ENCODE measurements around the gene TRMT112.
A peak's percentile ranks its signal among the peaks of the same experiment; 100 is the strongest.

The TRMT112 gene

DNA sequence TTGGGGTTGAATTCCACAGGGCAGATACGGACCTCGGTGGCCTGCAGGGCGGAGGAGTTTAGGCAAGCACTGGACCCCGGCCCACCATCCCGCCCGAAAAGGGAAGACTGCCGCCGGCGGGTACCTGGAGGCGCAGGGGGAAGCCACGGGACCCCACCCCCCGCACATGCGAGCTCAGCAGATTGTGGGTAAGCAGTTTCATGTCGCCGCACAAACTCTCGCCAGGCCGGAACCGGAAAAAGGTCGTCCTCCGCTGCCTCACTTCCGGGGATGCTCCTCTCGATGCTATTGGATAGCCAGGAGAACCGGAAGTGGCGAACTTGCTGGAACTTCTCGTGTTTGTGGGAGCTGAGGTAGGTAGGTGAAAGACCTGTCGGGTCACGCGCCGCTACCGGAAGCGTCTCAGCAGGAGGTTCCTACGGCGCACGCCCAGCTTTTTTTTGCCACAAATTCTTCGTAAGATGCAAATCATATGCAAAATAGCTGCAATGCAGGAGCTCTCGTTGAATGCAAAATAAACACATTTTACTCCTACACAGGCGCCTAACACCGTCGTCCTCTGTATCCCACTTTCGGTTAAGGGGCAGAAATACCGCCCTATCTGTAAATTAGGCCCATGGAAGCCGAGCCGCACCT lies at the start of gene TRMT112:
TRMT112 (minus strand) TSS at position 235 of the 636 bp plus-strand sequence; CDS start at position 202, 33 bp downstream.
- DNase-seq, result peak; percentile 90

DNA sequence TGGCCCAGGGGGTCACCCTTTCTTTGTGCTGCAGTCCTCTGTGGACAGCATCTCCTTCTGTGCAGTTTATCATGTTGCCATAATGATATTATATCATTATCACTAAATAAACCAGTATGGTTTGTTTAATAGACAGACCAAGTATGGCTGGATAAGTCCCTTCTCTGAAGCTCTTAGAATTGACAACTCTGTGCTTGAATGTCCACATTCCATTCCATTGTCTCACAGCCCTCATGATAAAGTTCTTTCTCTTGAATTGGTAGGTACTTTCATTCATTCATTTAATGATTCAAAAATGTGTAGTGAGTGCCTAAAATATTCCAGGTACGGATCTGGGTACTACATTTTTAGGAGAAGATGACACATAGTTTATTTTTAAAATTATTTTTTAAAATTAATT lies 49.4 kb upstream of the TRMT112 start:
- DNase-seq, result no peak

DNA sequence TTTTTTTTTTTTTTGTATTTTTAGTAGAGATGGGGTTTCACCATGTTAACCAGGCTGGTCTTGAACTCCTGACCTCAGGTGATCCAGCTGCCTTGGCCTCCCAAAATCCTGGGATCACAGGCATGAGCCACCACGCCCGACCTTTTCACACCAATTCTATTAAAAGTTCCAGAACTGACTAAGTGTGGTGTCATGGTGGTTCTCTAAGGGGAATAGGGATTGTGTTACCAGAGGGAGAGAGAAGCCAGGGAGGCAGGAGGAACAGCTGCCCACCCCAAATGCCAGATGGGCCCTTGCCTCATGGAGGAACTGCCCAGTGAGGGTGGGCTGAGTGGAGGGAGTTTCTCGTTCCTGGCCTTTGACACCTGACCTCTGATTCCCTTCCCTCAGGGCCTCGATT lies 47.6 kb upstream of the TRMT112 start:
- no peak for DNase-seq

GRCh38 chr11:64364435-64364834 lies 47.1 kb upstream of the TRMT112 start:
- DNase-seq, result no peak

- no peak for DNase-seq
Measured at GRCh38 chr11:64362339-64362738, 45.0 kb upstream of the TRMT112 start.

DNA sequence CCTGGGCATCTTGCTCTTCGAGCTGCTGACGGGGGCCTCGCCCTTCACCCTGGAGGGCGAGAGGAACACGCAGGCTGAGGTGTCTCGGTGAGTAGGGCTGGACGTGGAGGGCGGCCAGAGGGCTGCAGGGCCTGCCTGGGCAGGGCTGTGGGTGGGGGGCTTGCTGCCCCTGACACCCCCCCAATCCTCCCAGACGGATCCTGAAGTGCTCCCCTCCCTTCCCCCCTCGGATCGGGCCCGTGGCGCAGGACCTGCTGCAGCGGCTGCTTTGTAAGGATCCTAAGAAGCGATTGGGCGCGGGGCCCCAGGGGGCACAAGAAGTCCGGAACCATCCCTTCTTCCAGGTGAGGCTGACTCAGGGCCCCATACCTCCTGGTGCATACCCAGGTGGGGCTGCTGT lies 44.3 kb upstream of the TRMT112 start:
- DNase-seq, result no peak

DNA sequence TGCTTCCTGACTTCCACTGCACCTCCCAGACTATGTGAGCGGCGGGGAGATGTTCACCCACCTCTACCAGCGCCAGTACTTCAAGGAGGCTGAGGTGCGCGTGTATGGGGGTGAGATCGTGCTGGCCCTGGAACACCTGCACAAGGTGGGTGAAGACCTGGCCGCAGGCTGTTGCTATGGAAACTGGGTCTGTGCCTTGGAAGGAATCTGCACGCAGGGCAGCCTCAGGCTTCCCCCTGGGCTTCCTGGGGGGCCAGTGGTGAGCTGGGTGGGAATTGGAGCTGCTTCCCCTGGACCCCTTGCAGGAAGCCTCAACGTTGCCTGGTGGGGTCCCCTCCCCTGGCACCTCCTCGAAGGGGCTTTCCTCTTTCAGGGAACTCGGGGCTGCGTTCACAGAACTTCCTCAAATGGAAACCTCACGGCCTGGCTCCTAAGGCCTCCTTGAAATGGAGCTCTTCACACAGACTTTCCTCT lies 43.1 kb upstream of the TRMT112 start:
- DNase-seq, result no peak

DNA sequence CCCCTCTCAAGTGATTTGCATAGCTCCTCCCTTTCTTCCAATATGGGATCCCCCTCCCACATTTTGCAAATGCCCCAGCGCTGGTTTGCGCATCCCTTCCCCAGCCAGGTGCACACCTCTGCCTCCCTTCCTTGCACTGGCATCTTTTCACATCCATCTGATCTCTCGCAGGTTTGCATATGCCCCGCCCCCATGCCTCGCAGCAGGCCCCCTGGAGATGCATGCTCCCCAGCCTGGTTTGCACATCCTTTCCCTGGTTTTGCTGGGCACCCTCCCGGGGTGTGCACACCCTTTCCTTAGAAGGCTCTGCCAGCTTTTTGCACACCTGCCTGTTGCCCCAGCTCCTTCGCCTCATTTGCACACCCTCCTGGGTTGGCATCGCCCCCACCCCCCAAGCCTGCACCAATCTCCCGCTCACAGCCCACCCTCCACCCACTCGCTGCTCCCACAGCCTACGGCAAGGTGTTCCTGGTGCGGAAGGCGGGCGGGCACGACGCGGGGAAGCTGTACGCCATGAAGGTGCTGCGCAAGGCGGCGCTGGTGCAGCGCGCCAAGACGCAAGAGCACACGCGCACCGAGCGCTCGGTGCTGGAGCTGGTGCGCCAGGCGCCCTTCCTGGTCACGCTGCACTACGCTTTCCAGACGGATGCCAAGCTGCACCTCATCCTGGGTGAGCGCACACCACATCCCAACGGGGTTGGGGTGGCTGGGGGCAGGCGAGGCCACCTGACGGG lies 42.5 kb upstream of the TRMT112 start:
- no peak for DNase-seq

DNA sequence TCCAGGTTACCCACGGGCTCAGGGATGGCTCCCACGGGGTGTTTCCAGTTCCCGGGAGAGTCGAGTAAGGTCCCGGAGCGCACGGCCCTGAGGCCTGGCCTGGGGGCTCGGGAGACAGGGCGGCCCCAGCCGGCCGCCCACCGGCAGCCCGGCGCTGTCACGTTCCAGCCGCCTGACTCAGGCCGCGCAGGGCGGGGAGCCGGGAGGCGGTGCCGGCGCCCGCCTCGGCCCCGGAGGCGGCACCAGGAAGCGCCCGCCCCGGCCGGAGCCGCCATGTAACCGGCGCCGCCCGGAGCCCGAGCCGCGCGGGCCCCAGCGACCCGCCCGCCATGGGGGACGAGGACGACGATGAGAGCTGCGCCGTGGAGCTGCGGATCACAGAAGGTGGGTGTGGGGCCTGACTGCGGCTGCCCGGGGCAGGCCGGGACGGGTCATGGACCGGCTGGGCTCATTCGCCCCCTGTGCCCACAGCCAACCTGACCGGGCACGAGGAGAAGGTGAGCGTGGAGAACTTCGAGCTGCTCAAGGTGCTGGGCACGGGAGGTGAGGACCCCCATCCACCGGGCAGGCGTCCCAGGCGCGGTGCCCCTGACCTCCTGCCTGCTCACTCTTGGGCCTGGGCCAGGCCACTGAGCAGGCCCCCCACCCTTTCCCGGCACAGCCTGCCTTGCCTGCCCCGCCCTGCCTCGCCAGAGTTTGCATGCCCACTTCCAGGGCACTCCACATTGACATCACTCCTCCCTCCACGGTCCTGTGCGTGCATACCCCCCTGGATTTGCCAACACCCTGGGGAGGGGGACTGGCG lies 41.8 kb upstream of the TRMT112 start, which contains the start of gene RPS6KA4:
RPS6KA4 (plus strand) TSS at position 256 of the 805 bp plus-strand sequence; CDS start at position 330, 74 bp downstream.
- no peak for DNase-seq

GRCh38 chr11:64358536-64358906 lies 41.2 kb upstream of the TRMT112 start:
- DNase-seq, result no peak

DNA sequence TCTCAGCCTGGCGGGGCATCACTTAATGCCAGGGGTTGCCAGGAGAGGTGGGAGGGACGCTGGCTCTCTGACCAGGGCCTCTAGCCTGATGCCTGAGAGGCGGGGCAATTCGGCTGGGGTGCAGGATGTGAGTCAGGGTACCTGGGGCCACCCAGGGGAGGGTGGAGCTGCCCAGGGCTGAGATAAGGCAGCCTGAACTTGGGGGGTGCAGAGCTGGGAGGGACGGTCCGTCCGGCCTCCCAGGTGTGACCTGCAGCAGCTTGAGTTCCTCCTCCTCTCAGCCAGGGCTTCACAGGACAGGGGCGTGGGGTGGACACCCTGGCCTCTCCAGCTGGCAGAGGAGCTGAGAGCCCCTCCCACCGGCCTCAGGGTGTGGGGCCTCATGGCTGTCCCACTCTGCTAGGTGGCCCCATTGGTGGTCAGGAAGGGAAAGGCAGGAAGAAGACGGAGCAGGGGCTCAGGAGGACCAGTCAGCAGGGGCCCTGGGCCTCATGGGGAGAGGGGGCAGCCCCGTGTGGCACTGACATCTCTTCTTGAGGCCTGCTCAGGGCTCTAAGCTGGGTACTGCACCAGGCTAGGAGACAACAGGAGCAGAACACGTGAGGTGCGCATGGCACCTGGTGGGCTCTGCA lies 40.7 kb upstream of the TRMT112 start:
- DNase-seq, result no peak

- DNase-seq, result no peak
Measured at GRCh38 chr11:64357446-64357845, 40.1 kb upstream of the TRMT112 start.

- DNase-seq, result no peak
Measured at GRCh38 chr11:64356498-64357411, 39.4 kb upstream of the TRMT112 start.

DNA sequence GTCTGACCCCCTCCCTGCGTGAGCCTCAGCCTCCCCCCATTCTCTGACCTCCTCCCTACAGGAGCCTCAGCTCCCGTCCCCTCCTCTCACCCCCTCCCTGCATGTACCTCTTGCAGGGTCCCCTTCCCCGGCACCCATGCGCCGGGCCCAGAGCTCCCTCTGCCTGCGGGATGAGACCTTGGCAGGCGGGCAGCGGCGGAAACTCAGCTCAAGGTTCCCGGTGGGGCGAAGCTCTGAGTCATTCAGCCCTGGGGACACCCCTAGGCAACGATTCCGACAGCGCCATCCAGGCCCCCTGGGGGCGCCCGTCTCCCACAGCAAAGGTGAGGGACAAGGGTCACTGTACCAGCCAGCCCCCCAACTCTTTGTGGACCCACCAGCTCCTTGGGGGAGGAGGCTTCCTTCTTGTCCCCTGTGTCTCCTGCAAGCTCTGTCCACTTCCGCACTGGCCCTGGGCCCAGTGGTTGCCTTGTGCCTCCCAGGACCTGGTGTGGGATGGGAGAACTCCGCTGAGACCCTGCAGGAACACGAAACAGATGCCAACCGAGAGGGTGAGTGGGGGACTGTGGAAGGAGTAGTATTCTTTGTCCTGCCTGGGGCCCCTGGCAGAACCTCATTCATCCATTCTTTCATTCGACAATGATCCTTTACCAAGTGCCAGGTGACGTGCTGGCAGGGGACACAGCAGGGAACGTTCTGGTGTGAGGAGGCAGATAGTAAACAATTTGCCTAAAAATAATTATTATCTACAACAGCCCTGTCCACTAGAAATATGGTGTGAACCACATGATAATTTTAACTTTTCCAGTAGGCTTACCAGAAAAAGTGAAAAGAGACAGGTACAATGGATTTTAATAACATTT lies 38.0 kb upstream of the TRMT112 start:
- DNase-seq, result no peak

DNA sequence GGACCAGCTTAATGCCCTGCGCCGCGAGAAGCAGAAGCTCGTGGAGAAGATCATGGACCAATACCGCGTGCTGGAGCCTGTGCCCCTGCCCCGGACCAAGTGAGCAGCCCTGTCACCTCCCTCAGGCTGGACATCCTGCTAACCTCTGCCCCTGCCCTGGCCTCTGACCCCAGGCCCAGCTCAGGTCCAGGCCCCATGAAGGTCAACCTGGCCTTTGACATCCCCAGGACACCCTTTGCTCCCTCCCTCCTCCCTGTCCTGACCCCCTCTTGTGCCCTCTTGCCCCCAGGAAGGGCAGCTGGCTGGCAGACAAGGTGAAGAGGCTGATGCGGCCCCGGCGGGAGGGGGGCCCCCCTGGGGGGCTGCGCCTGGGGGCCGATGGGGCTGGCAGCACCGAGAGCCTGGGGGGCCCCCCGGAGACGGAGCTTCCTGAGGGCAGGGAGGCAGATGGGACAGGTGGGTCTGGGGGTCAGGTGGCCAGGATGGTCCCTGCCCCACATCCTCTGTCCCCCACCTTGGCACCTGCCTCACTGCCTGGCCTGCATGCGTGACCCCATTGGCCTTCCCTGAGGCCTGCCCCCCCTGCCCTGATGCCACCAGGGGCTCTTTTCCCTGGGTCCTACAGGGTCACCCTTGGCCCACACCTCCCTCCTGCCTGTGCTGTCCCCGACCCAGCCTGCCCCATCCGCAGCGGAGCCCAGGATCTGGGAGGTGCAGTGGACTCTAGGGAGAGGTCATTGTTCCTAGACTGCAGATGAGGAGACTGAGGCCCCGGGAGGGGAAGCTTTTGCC lies 36.6 kb upstream of the TRMT112 start:
- DNase-seq, result no peak

DNA sequence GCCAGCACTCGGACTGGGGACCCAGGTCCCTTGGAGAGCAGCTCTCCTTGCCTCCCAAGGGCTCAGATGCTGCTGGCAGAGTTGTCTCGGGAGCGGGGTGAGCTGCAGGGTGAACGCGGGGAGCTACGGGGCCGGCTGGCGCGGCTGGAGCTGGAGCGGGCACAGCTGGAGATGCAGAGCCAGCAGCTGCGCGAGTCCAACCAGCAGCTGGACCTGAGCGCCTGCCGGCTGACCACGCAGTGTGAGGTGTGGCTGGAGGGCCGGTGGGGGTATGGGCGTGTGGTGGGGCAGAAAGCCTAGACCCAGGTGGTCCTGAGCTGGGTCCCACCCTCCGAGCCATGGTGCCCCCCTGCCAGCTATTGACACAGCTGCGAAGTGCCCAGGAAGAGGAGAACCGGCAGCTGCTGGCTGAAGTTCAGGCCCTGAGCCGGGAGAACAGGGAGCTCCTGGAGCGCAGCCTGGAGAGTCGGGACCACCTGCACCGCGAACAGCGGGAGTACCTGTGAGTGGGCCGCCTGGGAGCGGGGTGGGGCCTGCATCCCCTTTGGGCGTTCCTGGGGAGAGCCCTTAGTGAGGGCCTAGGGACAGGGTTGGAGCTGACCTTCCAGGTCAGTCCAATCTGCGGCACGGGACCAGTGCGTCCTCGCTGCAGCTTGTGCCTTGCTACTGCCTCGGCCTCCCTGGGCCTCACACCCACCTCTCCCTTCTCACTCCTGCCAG lies 35.8 kb upstream of the TRMT112 start:
- DNase-seq, result no peak

GRCh38 chr11:64352099-64352994 lies 35.0 kb upstream of the TRMT112 start:
- no peak for DNase-seq

DNA sequence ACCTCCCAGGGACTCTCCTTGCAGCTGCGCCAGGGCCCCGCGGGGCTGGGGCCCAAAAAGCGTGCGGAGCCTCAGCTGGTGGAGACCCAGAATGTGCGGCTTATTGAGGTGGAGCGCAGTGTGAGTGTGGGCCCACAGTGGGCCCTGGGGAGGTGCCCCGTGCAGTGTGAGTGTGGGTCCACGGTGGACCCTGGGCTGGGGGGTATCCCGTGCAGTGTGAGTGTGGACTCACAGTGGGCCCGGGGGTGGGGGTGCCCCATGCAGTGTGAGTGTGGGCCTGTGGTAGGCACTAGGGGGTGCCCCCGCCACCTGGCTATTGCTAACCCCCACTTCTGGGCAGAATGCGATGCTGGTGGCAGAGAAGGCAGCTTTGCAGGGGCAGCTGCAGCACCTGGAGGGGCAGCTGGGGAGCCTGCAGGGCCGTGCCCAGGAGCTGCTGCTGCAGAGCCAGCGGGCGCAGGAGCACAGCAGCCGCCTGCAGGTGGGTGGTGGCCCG lies 33.8 kb upstream of the TRMT112 start:
- DNase-seq, result no peak
